Naive B cell (primary cell): Measurements from ENCODE around the gene PHC2. TPM values are rescaled to one million over a fixed set of nuclear protein-coding genes. Genes with fewer than 3 reads are reported as not detected.

Experiments used
- ATAC-seq, 2 donors: fragments of 150-1000 bp; cut with Tn5 transposase; 2 replicates each; pipeline ENCODE4 v1.10.0; 2021; ENCODE audit warnings: low read depth in 2 of 2, mild to moderate bottlenecking in 2 of 2, moderate library complexity in 2 of 2
- DNase-seq: peaks from one replicate; pipeline ENCODE4 v3.0.0; 2022
- H3K27ac Mint-ChIP-seq, 6 donors: one replicate each; pipeline ENCODE4 v1.8.0; 2020 to 2022; ENCODE audit warnings: mild to moderate bottlenecking in 6 of 6, mixed read lengths in 6 of 6, moderate library complexity in 5 of 6, inconsistent platforms in 2 of 6
- H3K27me3 Mint-ChIP-seq, 3 donors: one replicate each; pipeline ENCODE4 v1.8.0; 2021 to 2022; ENCODE audit warnings: mixed read lengths in 3 of 3, mild to moderate bottlenecking in 1 of 3
- H3K36me3 Mint-ChIP-seq, 2 donors: one replicate each; pipeline ENCODE4 v1.8.0; 2020 to 2022; ENCODE audit warnings: mixed read lengths in 2 of 2, inconsistent platforms in 1 of 2, mild to moderate bottlenecking in 1 of 2
- H3K4me1 Mint-ChIP-seq, 3 donors: one replicate each; pipeline ENCODE4 v1.8.0; 2020 to 2022; ENCODE audit warnings: mixed read lengths in 3 of 3, inconsistent platforms in 1 of 3, mild to moderate bottlenecking in 1 of 3, moderate library complexity in 1 of 3
- H3K4me3 Mint-ChIP-seq, 8 donors: one replicate each; pipeline ENCODE4 v1.8.0; 2020 to 2022; ENCODE audit warnings: mild to moderate bottlenecking in 8 of 8, mixed read lengths in 8 of 8, moderate library complexity in 8 of 8, inconsistent platforms in 2 of 8
- H3K9me3 Mint-ChIP-seq, 7 donors: one replicate each; pipeline ENCODE4 v1.8.0; 2020 to 2022; ENCODE audit warnings: mixed read lengths in 7 of 7, mild to moderate bottlenecking in 5 of 7, inconsistent platforms in 2 of 7, moderate library complexity in 1 of 7
- polyA plus RNA-seq, 6 donors: library from polyadenylated mRNA; unstranded; fragments of 300-500 nt; fragmentation: Illumina TruSeq; gene quantifications; one replicate each; pipeline ENCODE4 v1.2.3, GENCODE V29; 2021; ENCODE audit warnings: low read depth in 6 of 6

The PHC2 gene, protein sequence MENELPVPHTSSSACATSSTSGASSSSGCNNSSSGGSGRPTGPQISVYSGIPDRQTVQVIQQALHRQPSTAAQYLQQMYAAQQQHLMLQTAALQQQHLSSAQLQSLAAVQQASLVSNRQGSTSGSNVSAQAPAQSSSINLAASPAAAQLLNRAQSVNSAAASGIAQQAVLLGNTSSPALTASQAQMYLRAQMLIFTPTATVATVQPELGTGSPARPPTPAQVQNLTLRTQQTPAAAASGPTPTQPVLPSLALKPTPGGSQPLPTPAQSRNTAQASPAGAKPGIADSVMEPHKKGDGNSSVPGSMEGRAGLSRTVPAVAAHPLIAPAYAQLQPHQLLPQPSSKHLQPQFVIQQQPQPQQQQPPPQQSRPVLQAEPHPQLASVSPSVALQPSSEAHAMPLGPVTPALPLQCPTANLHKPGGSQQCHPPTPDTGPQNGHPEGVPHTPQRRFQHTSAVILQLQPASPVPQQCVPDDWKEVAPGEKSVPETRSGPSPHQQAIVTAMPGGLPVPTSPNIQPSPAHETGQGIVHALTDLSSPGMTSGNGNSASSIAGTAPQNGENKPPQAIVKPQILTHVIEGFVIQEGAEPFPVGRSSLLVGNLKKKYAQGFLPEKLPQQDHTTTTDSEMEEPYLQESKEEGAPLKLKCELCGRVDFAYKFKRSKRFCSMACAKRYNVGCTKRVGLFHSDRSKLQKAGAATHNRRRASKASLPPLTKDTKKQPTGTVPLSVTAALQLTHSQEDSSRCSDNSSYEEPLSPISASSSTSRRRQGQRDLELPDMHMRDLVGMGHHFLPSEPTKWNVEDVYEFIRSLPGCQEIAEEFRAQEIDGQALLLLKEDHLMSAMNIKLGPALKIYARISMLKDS
- polyA plus RNA-seq = 10 to 100 TPM; 13.0 to 30.6 (median 20.3) TPM

DNA sequence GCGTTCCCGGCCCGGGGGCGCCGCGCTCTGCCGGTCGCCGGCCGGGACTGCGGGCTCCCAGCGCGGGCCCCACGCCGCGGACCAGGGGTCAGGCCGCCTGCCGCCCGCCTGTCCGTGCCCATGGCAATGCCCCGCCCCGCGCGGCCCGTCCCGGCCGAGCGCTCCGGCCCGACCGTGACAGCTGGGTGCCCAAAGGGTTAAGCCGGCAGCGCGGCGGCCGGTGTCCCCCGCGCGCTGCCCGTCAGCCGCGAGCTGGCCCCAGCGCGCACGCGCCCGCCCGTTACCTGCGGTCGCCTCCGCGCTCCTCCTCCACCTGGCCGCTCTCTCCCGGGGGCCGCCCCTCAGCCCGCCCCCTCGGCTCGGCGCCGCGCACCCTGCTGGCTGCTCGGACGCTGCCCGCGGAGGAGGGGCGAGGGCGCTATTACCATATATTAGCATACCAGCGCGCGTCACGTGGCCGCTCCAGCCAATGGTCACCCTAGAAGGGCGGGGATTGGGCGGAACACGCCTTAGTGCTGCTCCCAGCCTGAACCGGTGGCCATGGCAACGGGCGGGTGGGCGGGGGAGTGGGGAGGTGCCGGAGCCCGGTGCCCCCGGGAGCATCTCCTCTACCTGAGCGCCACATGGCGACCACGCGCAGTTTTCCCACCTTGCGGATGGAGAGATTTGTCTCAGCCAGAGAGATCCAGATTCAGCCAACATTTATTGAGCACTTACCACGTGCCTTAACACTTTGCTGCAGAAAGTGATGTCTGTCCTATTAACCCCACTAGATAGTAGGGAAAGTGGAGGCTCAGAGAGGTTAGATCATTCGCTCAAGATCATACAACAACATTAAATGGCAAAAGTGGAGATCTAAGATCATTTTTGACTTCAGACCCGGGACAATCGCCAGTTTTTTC, at the start of gene PHC2:
Gene PHC2, minus strand, starts transcription at position 404 of the 902 bp plus-strand sequence. CDS start 55,556 bp downstream, outside the sequence.
- Mint-ChIP-seq H3K9me3 (no peaks in the 10 kb centered on the region), H3K4me1 (peaks cover 0 to 3% (median 2%) of the 10 kb centered on the region in 3 donors), H3K27me3 (peaks cover 4 to 12% (median 9%) of the 10 kb centered on the region in 3 donors), H3K36me3 (no peaks in the 10 kb centered on the region), H3K4me3 (peak within 1 kb of the TSS; percentile 42 to 88 (median 76)), H3K27ac (peak within 1 kb of the TSS in 2 of 6 donors; percentile 26 to 67)
- DNase-seq (peak; percentile 91), ATAC-seq (peak; percentile 96 to 97)

DNA sequence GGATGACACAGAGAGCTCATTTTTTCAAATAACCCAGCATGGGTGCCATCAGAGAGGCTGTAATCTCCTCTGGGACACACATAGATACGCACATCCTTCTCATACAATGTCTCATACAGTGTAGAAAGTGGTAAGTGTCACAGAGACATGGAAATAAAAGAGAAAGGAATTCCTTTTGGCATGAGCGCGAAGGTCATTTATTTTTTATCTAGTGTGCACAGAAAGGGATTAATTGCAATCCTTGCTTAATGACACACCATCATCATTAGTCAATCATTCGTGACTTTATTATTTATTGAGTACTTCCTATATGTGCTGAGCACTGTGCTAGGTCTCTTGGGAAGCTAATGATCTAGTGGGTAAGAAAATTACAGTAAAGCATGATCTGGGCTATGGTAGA, 46.6 kb upstream of the PHC2 start:
- Mint-ChIP-seq H3K27ac (peak overlapping the region in 1 of 6 donors; percentile 35), H3K9me3 (no peaks in the 10 kb centered on the region), H3K4me3 (no peak overlapping the region), H3K4me1 (peaks cover 8 to 12% (median 12%) of the 10 kb centered on the region in 3 donors), H3K36me3 (no peaks in the 10 kb centered on the region), H3K27me3 (no peaks in the 10 kb centered on the region)
- ATAC-seq (no peak), DNase-seq (no peak)

DNA sequence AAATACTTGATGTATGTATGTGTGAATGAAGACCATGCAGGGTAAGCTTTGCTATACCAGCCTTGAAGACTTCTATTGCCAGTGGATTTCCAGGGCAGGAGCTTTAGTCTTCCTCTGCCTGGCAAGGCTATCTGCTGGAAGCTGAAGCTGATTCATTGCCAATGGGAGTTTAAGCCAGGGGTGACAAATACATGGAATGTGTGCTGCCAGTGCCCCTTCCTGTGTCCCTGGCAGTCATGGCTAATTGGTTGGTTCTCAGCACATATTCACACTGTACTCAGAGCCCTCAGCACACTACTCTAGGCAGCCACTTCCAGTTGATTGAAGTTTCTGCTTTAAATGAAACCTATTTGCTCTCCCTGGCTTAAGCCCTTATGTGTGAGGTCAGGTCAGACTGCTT, 43.0 kb upstream of the PHC2 start:
- H3K4me1 Mint-ChIP-seq = peaks cover 19 to 24% (median 22%) of the 10 kb centered on the region in 3 donors
- ATAC-seq = no peak
- no peaks in the 10 kb centered on the region for H3K27me3 Mint-ChIP-seq
- H3K27ac Mint-ChIP-seq = peak overlapping the region in 1 of 6 donors; percentile 81
- DNase-seq = no peak
- peak overlapping the region in 4 of 8 donors; percentile 27 to 94 (median 70) for H3K4me3 Mint-ChIP-seq
- no peaks in the 10 kb centered on the region for H3K9me3 Mint-ChIP-seq
- H3K36me3 Mint-ChIP-seq = no peaks in the 10 kb centered on the region

DNA sequence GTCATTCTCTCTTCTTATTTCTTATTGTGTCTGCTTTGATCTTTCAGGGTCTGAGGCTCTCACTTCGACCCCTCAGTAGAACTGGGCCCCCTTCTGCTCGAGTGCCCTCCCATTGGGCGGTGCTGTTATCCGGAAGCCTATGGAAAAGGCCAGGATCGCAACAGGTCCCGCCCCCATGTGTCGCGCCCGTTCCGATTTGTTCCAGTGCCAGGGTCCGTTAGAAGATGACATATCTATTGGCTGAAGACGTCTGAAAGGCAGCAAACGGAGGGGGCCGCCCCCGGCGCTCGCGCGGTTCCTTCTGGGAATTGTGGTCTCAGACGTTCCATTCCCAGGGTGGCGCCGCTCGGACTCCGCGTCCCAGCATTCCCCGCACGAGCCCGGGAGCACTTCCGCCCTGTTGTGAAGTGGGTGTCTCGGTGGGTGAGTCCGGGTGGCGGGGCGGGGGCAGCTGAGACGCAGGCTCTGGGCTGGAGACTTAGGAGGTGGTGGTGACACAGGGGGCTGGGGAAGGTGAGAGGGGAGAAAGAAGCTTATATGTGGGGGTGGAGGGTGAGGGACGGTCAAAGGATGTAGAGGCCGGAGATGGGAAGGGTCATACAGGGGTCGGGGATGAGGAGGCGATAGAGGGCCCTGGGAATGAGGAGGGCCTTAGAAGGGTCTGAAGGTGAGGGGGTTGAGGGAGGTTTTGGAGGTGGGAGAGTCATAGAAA, 41.5 kb upstream of the PHC2 start, which contains the start of gene ZSCAN20:
Gene ZSCAN20, plus strand, starts transcription at position 377 of the 712 bp plus-strand sequence. CDS start 6,644 bp downstream, outside the sequence.
- ATAC-seq = peak; percentile 91 to 94
- Mint-ChIP-seq H3K36me3 (no peaks in the 10 kb centered on the region), H3K9me3 (no peaks in the 10 kb centered on the region), H3K4me1 (peaks cover 19 to 24% (median 22%) of the 10 kb centered on the region in 3 donors), H3K4me3 (peak within 1 kb of the TSS; percentile 56 to 97 (median 91)), H3K27ac (peak within 1 kb of the TSS; percentile 57 to 77 (median 70)), H3K27me3 (no peaks in the 10 kb centered on the region)
- peak; percentile 75 for DNase-seq

DNA sequence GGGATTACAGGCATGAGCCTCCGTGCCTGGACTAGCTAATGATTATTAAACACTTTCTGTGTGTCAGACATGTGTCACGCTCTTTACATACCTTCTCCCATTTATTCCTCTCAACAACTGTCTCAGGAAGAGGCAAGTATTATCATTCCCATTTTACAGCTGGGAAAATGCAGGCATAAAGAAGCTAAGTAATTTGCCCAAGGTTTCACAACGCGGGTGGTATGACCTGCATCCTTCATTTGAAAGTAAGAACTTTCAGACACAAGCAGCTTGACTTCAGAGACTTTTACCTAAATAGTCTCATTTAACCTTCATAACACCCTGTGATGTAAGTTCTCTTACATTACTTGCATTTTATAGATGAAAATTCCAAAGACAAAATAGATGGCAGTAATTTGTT, 40.5 kb upstream of the PHC2 start:
- peak overlapping the region in 3 of 8 donors; percentile 12 to 84 (median 22) for H3K4me3 Mint-ChIP-seq
- ATAC-seq (no peak), DNase-seq (no peak)
- H3K4me1 Mint-ChIP-seq = peaks cover 19 to 24% (median 22%) of the 10 kb centered on the region in 3 donors
- H3K27ac Mint-ChIP-seq = peak overlapping the region in 1 of 6 donors; percentile 44
- H3K27me3 Mint-ChIP-seq = no peaks in the 10 kb centered on the region
- no peaks in the 10 kb centered on the region for H3K36me3 Mint-ChIP-seq
- H3K9me3 Mint-ChIP-seq = no peaks in the 10 kb centered on the region

DNA sequence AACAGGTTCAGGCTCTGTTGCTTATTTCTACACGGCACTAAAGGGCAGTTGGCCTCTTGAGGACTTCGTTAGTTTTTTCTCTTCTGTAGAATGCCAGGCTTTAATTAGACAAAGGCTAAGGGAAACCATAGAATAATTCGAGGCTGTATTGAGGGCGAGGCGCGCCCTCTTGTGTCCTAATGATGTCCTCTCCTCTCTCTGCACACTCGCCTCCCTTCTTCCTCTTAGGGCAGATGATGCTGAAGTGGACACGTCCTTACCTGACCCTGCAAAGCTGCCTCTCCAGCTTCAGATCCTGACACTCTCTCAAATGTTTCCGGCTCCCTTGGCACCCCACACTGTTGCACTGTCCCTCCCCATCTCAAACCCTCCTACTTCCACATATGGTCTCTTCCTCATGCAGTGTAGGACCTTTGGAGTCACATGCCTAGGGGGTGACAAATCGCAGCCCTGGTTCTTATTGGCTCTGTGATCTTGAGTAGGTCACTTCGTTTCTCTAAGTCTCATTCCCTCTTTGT, 39.7 kb upstream of the PHC2 start:
- Mint-ChIP-seq H3K9me3 (no peaks in the 10 kb centered on the region), H3K4me1 (peaks cover 19 to 29% (median 24%) of the 10 kb centered on the region in 3 donors), H3K36me3 (no peaks in the 10 kb centered on the region), H3K4me3 (peak overlapping the region in 6 of 8 donors; percentile 16 to 70 (median 54)), H3K27ac (no peak overlapping the region), H3K27me3 (no peaks in the 10 kb centered on the region)
- peak; percentile 64 to 71 for ATAC-seq
- DNase-seq = peak; percentile 60

DNA sequence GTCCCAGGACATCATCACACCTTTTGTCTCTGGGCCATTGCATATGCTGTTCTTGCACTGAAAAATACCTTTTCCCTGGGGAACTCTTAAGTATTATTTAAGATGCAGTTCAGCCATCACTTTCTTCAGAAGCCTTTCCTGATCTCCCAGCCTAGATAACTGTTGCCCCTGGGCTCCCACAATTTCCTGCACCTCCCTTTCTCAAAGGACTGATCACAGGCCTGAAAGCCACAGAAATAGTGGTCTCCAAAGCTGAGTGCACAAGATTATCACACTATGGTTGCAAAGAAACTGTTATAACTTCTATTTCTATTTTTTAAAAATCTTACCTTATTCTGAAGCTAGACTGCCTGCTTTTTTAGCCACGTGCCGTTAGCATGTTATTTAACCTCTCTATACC, 38.8 kb upstream of the PHC2 start:
- no peak overlapping the region for H3K4me3 Mint-ChIP-seq
- peaks cover 19 to 29% (median 28%) of the 10 kb centered on the region in 3 donors for H3K4me1 Mint-ChIP-seq
- ATAC-seq = no peak
- no peak for DNase-seq
- H3K27ac Mint-ChIP-seq = no peak overlapping the region
- no peaks in the 10 kb centered on the region for H3K27me3 Mint-ChIP-seq
- no peaks in the 10 kb centered on the region for H3K9me3 Mint-ChIP-seq
- H3K36me3 Mint-ChIP-seq = no peaks in the 10 kb centered on the region

DNA sequence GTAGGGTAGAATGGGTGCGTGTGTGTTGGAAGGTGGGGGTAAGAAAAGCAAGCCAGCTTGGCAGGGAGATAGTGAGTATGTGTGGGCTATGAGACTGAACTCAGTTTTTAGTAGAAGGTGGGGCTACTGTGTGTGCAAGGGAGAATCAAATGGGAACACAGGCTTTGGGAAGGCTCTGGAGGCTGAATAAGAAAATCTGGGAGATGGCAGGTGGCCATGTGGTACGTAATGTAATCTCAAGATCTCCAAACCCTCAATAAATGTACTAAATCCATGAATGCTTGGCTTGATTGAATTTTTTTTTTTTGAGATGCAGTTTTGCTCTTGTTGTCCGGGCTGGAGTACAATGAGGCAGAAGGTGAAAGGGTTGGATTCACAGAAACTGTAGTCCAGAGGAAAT, 38.1 kb upstream of the PHC2 start:
- peaks cover 19 to 29% (median 29%) of the 10 kb centered on the region in 3 donors for H3K4me1 Mint-ChIP-seq

DNA sequence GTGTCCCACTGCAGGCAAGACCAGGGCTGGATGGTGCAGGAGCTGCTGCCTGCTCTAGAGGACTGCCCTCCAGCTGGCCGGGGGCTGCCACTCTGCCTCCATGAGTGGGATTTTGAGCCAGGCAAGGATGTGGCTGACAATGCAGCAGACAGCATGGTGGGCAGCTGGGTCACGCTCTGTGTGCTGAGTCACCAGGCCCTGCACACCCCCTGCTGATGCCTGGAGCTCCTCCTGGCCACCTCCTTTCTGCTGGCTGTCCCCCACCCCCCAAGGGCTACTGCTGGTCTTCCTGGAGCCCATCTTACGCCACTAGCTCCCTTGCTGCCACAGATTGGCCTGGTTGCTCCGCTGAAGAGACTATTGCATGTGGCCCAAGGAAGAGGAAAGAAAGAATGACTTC, 37.6 kb upstream of the PHC2 start:
- no peaks in the 10 kb centered on the region for H3K36me3 Mint-ChIP-seq
- DNase-seq (no peak), ATAC-seq (no peak)
- H3K27me3 Mint-ChIP-seq = no peaks in the 10 kb centered on the region
- peak overlapping the region in 2 of 6 donors; percentile 15 to 40 for H3K27ac Mint-ChIP-seq
- peaks cover 23 to 32% (median 26%) of the 10 kb centered on the region in 3 donors for H3K4me1 Mint-ChIP-seq
- H3K9me3 Mint-ChIP-seq = no peaks in the 10 kb centered on the region
- peak overlapping the region in 1 of 8 donors; percentile 48 for H3K4me3 Mint-ChIP-seq

More for the DNA sequence above, 38.1 kb upstream of the PHC2 start:
- Mint-ChIP-seq H3K27me3 (no peaks in the 10 kb centered on the region), H3K27ac (peak overlapping the region in 3 of 6 donors; percentile 29 to 42 (median 40)), H3K36me3 (no peaks in the 10 kb centered on the region), H3K4me3 (peak overlapping the region in 1 of 8 donors; percentile 48), H3K9me3 (no peaks in the 10 kb centered on the region)
- ATAC-seq (no peak), DNase-seq (no peak)

DNA sequence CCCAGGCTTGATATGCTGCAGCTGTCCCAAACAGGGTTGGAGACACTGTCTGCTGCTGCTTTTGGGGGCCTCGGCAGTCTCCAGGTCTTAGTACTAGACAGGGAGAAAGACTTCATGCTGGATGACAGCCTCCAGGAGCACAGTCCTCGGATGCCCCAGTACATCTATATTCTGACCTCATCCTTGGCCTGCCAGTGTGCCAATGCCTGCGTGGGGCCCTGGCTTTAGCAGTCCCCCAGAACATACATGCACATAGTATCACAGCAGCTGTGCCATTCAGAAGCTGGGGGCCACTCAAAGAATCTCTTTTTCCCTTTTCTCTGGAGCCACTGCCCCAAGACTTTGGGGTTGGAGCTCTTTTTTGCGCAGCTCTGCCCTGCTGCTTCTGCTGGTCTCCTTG, 37.1 kb upstream of the PHC2 start:
- DNase-seq (no peak), ATAC-seq (no peak)
- Mint-ChIP-seq H3K27me3 (no peaks in the 10 kb centered on the region), H3K27ac (no peak overlapping the region), H3K36me3 (no peaks in the 10 kb centered on the region), H3K4me3 (no peak overlapping the region), H3K4me1 (peaks cover 25 to 32% (median 26%) of the 10 kb centered on the region in 3 donors), H3K9me3 (no peaks in the 10 kb centered on the region)

DNA sequence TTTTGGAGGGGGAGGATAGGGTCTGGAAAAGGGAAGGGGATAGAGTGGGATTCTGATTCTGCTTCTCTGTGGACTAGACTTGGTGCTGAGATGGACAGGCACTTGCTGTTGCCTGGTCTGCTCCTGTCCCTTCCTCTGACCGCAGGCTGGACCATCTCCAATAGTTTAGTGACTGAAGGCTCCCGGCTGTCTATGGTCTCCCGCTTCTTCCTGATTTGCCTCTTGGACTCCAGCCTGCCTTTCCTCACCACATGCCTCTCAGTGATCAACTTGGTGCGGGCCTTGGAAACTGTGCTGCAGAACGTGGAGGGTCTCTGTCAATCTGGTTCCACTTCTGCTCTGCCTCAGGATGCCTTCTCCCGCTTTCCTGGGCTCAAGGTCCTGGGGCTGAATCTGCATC, 35.3 kb upstream of the PHC2 start:
- H3K36me3 Mint-ChIP-seq = no peaks in the 10 kb centered on the region

DNA sequence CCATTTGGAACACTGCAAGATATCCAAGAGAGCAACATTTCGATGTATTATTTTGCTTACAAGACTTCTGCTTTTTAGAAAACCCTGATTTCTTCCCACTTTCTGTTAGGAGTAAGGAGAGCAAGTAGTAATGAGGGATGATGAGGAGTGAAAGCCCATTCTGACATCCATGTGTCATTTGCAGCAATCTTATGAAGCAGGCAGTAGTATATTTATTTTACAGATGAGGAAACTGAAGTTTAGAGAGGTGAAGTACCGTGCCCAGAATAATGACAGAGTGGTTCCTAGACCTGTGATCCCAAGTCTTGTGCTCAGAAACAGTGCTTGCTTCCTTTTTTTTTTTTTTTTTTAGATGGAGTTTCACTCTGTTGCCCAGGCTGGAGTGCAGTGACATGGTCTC, 34.4 kb upstream of the PHC2 start:
- no peaks in the 10 kb centered on the region for H3K36me3 Mint-ChIP-seq
- no peaks in the 10 kb centered on the region for H3K27me3 Mint-ChIP-seq
- ATAC-seq (no peak), DNase-seq (no peak)
- H3K27ac Mint-ChIP-seq = no peak overlapping the region
- peaks cover 31 to 39% (median 37%) of the 10 kb centered on the region in 3 donors for H3K4me1 Mint-ChIP-seq
- H3K9me3 Mint-ChIP-seq = no peaks in the 10 kb centered on the region
- H3K4me3 Mint-ChIP-seq = no peak overlapping the region

More for the DNA sequence above, 35.3 kb upstream of the PHC2 start:
- Mint-ChIP-seq H3K4me1 (peaks cover 27 to 36% (median 35%) of the 10 kb centered on the region in 3 donors), H3K27me3 (no peaks in the 10 kb centered on the region), H3K4me3 (no peak overlapping the region), H3K9me3 (no peaks in the 10 kb centered on the region), H3K27ac (no peak overlapping the region)
- DNase-seq (no peak), ATAC-seq (no peak)
